HG02678 (cell line): ENCODE data around the gene KCNF1.

Source experiments
- ATAC-seq: cut with Tn5 transposase; IDR thresholded peaks from one replicate; pipeline ENCODE4 v1.9.1; 2021; ENCODE audit warnings: mild to moderate bottlenecking, moderate library complexity; ENCODE audit not compliant: unreplicated experiment

Gene KCNF1

DNA sequence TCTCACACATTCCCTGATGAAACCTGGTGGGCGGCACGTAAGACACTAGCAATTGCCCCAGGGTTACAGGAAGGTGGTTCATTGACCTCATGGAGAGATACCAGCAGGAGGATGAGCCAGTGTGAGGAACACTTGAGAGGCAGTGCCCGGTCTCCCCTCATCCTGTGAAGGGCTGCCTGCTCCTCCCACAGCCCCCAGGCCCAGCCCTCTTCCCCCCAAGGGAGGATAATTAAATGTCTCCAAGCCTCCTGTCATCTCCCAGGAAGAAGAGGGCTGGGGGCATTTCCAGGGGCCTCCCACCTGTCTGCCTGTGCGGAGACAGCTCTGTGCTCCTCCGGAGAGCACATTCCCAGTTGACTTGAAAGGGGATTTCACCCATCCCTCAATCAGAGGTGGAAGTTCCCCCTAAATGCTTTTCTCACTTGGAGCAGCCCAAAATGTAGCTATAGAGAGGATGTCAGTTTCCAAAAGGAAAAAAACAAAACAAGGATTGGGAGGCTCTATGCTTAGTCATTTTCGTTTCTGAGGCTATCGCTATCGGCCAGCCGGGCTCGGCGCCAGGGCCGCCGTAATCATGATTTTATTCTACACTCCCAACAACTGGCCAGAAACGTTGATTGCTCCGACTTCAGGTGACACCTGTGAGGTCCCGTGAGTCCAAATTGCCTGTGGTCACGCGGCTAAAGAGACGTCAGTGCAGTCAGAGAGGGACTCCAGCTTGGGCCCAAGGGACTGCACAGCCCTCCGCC, 7.1 kb downstream of the KCNF1 start:
- no peak for ATAC-seq

DNA sequence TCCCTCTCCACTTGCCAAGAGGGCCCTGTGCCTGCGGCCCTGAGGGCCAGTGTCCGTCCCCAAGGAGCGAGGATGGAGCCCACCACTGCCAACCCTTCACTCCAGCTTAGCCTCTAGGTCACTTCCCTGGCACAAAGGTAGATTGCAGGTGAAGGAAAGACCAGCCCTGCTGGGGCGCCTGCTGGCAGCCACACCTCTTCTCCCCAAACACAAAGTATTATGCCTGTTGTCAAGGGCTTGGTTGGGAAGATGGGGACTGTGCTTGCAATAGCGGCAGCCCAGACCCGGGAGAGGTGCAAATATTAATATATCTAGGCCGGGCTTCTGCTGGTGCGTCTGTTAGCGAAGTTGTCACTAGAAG, 7.7 kb downstream of the KCNF1 start:
- no peak for ATAC-seq

DNA sequence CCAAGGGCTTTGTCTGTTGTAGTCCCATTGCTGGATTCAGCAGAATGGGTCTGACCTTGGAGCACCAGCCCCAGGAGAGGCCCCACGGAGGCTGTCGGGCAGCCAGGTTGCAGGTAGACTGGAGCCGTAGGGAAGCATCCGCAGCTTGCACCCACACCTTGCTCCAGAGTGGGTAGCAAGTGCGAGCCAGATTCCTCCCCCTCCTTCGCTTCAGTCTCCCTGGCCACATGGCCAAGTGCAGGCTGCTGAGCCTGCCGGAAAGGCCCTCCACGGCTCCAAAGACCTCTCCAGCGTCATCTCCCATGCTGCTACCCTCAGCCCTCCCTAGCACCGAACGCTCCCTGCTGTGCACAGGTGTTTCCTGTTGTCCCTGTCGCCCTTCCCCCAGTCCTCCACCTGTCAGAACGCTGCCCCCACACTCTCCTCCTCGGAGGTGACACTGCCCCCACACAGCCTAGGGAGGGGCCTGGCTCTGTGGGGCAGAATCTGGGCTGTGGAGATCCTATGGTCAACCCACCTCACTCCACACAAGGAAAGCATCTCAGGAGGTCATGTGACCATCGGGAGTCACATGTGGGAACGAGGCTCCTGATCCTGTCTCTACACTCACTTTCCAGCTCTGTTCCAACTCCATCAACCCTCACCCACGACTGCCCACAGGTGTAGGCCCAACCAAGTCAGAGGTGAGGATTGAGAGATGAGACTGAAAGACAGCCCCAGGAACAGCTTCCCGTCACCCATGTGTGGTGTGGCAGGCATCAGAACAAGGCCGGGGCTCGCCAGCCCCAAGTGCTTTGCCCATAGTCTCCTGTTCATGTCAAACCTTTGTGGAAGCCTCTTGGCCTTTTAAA, 8.3 kb downstream of the KCNF1 start:
- no peak for ATAC-seq

DNA sequence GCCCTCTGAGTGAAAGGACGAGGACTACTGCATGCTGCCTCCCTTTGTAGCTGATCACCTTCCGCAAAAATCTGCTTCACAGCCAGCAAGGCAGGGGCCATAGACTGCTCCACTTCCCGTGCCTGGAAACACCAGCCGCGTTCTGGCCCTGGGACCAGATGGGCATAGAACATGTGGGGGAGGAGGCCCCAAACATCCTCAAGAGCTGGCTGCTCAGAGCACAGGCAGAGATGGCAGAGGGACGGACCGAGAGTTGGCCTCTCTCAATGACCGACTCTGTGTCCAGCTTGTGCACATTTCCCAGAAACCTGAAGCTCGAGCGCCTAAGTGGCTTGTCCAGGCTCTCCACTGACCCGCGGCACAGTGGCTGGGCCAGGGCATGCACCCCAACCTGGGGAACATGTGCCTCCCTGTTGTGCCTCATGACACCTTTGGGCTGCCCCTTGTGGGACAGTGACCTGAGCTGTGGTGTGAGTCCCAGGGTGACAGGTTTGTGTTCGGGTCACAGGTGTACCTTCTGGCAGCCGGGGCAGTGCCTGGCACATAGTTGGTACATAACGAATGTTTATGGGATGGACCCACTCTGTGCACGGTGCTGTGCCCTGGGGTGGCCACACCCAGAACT, 9.1 kb downstream of the KCNF1 start:
- no peak for ATAC-seq

DNA sequence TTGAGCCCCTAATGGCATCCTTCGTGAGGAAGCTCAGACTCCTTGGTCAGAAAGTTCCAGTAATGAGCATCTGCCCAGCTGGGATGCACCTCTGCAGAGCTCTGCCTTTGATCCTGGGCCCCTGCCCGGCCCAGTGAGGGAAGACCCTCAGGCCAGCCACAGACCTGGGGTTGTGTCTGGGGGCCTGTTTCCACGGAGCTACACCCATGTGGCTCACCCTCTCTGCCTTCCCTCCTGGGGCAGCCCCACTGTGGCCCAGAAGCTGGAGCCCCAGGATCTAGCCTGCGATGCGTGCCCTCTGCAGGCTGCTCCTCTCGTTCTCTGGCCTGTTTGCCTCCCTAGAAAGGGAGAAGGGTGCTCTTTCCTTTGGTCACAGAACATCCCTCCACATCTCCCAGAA, 9.8 kb downstream of the KCNF1 start:
- ATAC-seq, result no peak

- no peak for ATAC-seq
These were observed 10.7 kb downstream of the KCNF1 start for GRCh38 chr2:10922307-10923007.

- ATAC-seq, result no peak
These were observed 11.3 kb downstream of the KCNF1 start for GRCh38 chr2:10923008-10923375.

DNA sequence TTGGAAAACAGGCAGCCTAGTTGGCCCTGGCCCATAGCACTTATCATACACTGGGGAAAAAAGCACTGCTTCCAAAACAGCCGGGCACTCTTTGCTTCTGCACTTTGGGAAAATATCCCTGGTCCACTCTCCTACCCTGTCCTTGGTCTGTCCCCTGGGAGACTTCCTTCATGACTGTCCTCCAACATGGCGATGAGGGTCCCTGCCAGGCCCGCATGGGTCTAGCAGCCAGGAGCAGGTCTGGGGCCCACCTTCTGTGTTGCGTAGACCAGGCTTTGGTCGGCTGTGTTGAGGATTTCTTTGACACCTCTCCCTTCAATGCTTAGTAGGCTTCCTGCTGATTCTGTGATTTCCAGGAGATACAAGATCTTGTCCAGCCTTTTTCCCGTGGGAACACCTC, 12.2 kb downstream of the KCNF1 start:
- ATAC-seq, result no peak

GRCh38 chr2:10924441-10924840, 12.7 kb downstream of the KCNF1 start:
- no peak for ATAC-seq

- ATAC-seq, result no peak
These were observed 13.1 kb downstream of the KCNF1 start for GRCh38 chr2:10924859-10925258.

DNA sequence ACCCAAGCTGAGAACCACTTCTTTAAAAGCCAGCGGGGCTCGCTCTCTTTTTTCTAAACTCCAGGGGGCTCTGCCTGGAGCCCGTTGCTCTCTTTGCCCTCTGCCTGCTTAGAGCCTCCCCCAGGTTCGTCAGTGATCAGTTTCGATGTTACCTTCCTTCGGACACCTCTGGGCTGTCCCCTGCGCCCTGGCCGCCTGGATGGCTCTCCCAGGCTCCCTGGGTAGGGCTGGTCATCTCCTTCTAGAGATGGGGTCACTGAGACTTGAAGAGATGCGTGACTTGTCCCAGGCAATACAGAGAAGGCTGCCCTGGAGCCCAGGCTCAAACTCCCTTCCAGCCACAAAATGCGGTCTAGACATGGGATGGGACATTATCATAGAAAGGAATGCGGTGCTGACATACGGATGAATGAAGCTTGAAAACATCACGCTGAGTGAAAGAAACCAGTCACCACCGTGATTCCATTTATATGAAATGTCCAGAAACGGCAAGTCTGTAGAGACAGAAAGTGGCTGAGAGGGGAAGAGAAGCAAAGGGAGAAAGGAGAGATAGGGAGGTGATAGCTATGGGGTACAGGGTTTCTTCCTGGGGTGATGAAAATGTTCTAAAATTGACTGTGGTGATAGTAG, 14.6 kb downstream of the KCNF1 start:
- ATAC-seq, result no peak

GRCh38 chr2:10930721-10931516, 19.2 kb downstream of the KCNF1 start:
- ATAC-seq, result no peak

DNA sequence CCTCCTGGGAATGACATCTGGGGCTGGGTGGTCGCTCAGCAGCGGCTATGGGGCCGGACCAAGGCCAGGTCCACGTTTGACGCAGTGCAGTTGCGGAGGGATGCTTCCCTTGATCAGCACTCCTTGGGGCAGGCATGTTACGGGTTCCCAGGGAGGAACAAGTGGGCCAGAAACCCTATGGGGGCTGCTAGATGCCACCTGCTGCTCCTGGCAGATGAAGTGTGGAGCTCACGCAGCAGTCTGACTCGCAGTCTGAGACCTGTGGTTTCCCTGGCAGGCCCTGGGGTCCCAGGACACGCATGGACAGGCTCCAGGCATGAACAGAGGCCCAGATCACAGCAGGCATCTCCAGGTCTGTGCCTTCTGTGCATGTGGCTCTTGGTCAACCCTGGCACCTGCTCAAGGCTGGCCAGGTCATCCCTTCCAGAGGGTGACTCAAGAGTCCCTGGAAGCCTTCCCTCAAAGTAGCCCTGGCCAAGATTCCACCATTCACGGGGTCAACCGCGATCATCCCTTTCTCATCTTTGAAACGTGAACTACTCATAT, 20.0 kb downstream of the KCNF1 start:
- ATAC-seq, result no peak

- no peak for ATAC-seq
These were observed 20.8 kb downstream of the KCNF1 start for GRCh38 chr2:10932345-10933151.

GRCh38 chr2:10933700-10934225, 22.0 kb downstream of the KCNF1 start:
- ATAC-seq, result no peak

DNA sequence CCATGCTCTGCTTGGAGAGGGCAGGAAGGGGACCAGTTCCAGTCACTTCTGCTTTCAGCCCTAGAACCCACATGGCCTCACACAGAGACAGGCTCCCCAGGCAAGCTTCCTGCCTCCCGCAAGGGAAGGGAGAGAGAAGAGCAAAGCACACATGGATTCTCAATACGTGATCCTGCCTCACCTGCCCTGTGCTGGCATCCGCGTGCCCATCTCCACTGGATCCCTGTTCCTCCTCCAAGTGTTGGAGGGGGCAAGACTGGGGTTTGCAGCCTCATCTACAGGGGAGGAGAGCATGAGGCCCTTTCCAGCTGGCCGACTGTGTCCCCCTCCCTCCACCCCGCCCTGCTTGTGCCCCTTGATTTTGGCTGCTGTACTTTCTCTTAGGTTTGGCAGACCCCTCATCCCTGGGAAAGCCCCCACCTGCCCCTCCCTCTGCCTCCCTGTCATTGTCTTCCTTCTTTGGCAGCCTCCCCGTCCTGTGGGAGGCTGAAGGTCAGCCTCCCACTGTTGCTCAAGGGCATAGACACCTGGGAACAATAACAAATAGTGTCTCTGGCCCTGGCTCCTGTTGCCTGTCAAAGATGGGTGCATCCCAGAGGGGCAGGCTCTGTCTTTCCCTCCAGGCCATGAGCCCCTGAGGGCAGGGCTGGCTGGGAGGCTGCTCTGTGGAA, 22.7 kb downstream of the KCNF1 start:
- ATAC-seq, result no peak

DNA sequence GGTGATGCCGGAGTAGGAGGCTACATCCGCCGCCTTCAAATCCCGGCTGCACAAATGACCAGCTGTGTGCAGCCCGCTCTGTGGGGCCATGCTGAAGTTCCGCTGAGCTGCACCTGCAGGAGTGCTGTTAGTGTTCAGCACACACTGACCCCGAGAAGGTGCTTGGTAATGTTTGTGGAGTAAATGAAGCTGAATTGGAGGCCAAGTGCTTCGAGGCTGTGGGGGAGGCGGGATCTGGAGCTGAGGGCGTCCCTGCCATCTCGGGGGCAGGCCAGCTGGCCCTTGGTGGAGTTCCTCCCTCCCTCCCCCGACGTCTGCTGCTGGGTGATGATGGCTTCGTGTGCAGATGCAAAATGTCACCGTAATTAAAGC, 23.2 kb downstream of the KCNF1 start:
- ATAC-seq, result no peak

DNA sequence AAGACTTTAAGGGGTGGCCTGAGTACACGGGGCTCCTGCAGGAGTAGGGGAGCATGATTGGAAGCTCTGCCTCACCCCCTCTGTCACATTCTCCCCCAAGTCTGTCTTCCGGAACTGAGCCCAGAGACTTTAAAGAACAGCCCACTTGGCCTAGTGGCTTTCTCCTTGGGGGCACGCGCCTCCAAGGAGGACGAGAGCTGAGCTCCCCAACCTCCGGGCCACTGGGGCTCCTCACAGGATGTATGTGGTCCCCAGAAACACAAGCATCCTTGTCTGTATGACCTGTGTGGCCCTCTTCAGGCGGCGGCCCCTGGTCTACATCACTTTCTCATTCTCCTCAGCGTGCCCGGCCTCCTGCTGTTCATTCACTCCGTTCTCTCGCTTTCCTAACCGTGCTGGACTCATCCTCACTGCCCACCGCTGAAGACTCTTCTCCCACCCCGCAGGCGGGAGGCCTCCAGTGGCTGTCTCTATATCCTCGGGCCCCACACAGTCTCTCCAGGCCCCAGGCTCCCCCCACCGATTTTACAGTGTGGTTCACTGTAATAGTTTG, 23.7 kb downstream of the KCNF1 start:
- ATAC-seq, result no peak
